H9 (cell line): ENCODE measurements around the gene MACROD1. TPM values are rescaled to one million over a fixed set of nuclear protein-coding genes. Genes with fewer than 3 reads are reported as not detected.

Experiments used
- DNase-seq: peaks from one replicate; pipeline ENCODE4 v3.0.0-alpha.2; 2017
- H2AFZ ChIP-seq: one replicate; pipeline ENCODE4 v1.6.1; 2013; ENCODE audit warnings: mild to moderate bottlenecking, low read length, control low read depth, moderate library complexity
- H2AK5ac ChIP-seq: 2 replicates; pipeline ENCODE4 v1.6.1; 2013; ENCODE audit warnings: low read length, control low read depth, mixed read lengths; ENCODE audit not compliant: insufficient read length
- H2BK120ac ChIP-seq: one replicate; pipeline ENCODE4 v1.6.1; 2013; ENCODE audit warnings: low read depth, mild to moderate bottlenecking, low read length, control low read depth, inconsistent platforms; ENCODE audit not compliant: poor library complexity, severe bottlenecking
- H2BK12ac ChIP-seq: 2 replicates; pipeline ENCODE4 v1.6.1; 2013; ENCODE audit warnings: low read length, control low read depth, mixed read lengths, low read depth; ENCODE audit not compliant: insufficient read length
- H2BK15ac ChIP-seq: 2 replicates; pipeline ENCODE4 v1.6.1; 2013; ENCODE audit warnings: low read depth, low read length, control low read depth
- H2BK20ac ChIP-seq: one replicate; pipeline ENCODE4 v1.6.1; 2013; ENCODE audit warnings: low read depth, mild to moderate bottlenecking, low read length, control low read depth, inconsistent platforms; ENCODE audit not compliant: poor library complexity, severe bottlenecking
- H2BK5ac ChIP-seq: 2 replicates; pipeline ENCODE4 v1.6.1; 2013; ENCODE audit warnings: low read length, control low read depth, mixed read lengths; ENCODE audit not compliant: insufficient read length
- H3K14ac ChIP-seq: 2 replicates; pipeline ENCODE4 v1.6.1; 2013; ENCODE audit warnings: low read length, control low read depth; ENCODE audit not compliant: insufficient read depth
- H3K18ac ChIP-seq: 2 replicates; pipeline ENCODE4 v1.6.1; 2013; ENCODE audit warnings: low read depth, mild to moderate bottlenecking, mixed read lengths, low read length, control low read depth; ENCODE audit not compliant: insufficient read length
- H3K23ac ChIP-seq: 2 replicates; pipeline ENCODE4 v1.6.1; 2013; ENCODE audit warnings: low read length, control low read depth, mixed read lengths, low read depth; ENCODE audit not compliant: insufficient read length
- H3K23me2 ChIP-seq: 2 replicates; pipeline ENCODE4 v1.6.1; 2013; ENCODE audit warnings: low read depth, mild to moderate bottlenecking, mixed read lengths, low read length, control low read depth; ENCODE audit not compliant: insufficient read length, poor library complexity, severe bottlenecking
- H3K27ac ChIP-seq: 2 replicates; pipeline ENCODE4 v1.5.1; 2013; ENCODE audit warnings: low read length, control low read depth, mixed read lengths, low read depth; ENCODE audit not compliant: insufficient read length
- H3K27me3 ChIP-seq: 2 replicates; pipeline ENCODE4 v1.6.1; 2013; ENCODE audit warnings: low read length, control low read depth, inconsistent platforms; ENCODE audit not compliant: insufficient read depth
- H3K4ac ChIP-seq: 2 replicates; pipeline ENCODE4 v1.6.1; 2013; ENCODE audit warnings: low read depth, mild to moderate bottlenecking, control low read depth, inconsistent platforms, low read length, moderate library complexity
- H3K4me1 ChIP-seq: 2 replicates; pipeline ENCODE4 v1.6.1; 2013; ENCODE audit warnings: low read length, control low read depth, inconsistent platforms; ENCODE audit not compliant: insufficient read depth
- H3K4me2 ChIP-seq: 2 replicates; pipeline ENCODE4 v1.6.1; 2013; ENCODE audit warnings: low read length, control low read depth, mixed read lengths; ENCODE audit not compliant: insufficient read length, insufficient read depth
- H3K56ac ChIP-seq: 2 replicates; pipeline ENCODE4 v1.6.1; 2013; ENCODE audit warnings: low read depth, mild to moderate bottlenecking, mixed read lengths, low read length, control low read depth; ENCODE audit not compliant: insufficient read length
- H3K79me1 ChIP-seq: 2 replicates; pipeline ENCODE4 v1.6.1; 2013; ENCODE audit warnings: low read depth, mild to moderate bottlenecking, moderate library complexity, low read length, control low read depth, inconsistent platforms; ENCODE audit not compliant: insufficient read depth, poor library complexity, severe bottlenecking
- H3K79me2 ChIP-seq: 2 replicates; pipeline ENCODE4 v1.6.1; 2013; ENCODE audit warnings: low read length, control low read depth, inconsistent platforms; ENCODE audit not compliant: insufficient read depth
- H3K9ac ChIP-seq: 2 replicates; pipeline ENCODE4 v1.6.1; 2013; ENCODE audit warnings: low read length, control low read depth, mixed read lengths; ENCODE audit not compliant: insufficient read length; ENCODE audit errors: extremely low read depth
- H3K9me3 ChIP-seq: one replicate; pipeline ENCODE4 v1.6.1; 2013; ENCODE audit warnings: low read depth, low read length, inconsistent platforms; ENCODE audit not compliant: control insufficient read depth
- H3T11ph ChIP-seq: one replicate; pipeline ENCODE4 v1.6.1; 2013; ENCODE audit warnings: mild to moderate bottlenecking, low read length, control low read depth, inconsistent platforms
- H4K20me1 ChIP-seq: one replicate; pipeline ENCODE4 v1.6.1; 2013; ENCODE audit not compliant: control insufficient read depth, insufficient read length, insufficient read depth
- H4K5ac ChIP-seq: 2 replicates; pipeline ENCODE4 v1.6.1; 2013; ENCODE audit warnings: low read depth, mild to moderate bottlenecking, mixed read lengths, low read length, control low read depth; ENCODE audit not compliant: insufficient read length
- H4K8ac ChIP-seq: replicated peaks from 2 replicates; pipeline ENCODE4 v1.6.1; 2013; ENCODE audit warnings: low read length, control low read depth, mixed read lengths, low read depth; ENCODE audit not compliant: insufficient read length
- H4K91ac ChIP-seq: 2 replicates; pipeline ENCODE4 v1.6.1; 2013; ENCODE audit warnings: low read depth, mild to moderate bottlenecking, moderate library complexity, mixed read lengths, low read length, control low read depth; ENCODE audit not compliant: insufficient read length
- H3K27ac Mint-ChIP-seq, 3 experiments: 2 replicates in 2 of 3; 3 replicates in 1 of 3; pipeline ENCODE4 v1.8.0; 2020 to 2021; ENCODE audit warnings: mixed read lengths in 3 of 3, mild to moderate bottlenecking in 1 of 3, moderate library complexity in 1 of 3
- H3K27me3 Mint-ChIP-seq: 2 replicates; pipeline ENCODE4 v1.8.0; 2021; ENCODE audit warnings: low read depth, mild to moderate bottlenecking, moderate library complexity, mixed read lengths
- H3K36me3 Mint-ChIP-seq, 3 experiments: 2 replicates in 2 of 3; 3 replicates in 1 of 3; pipeline ENCODE4 v1.8.0; 2020 to 2021; ENCODE audit warnings: low read depth in 3 of 3, mixed read lengths in 3 of 3; ENCODE audit not compliant: insufficient read depth in 1 of 3
- H3K4me1 Mint-ChIP-seq, 2 experiments: 2 replicates each; pipeline ENCODE4 v1.8.0; 2020; ENCODE audit warnings: mixed read lengths in 2 of 2
- H3K4me3 Mint-ChIP-seq, 2 experiments: 2 replicates in 1 of 2; 3 replicates in 1 of 2; pipeline ENCODE4 v1.8.0; 2020 to 2021; ENCODE audit warnings: mild to moderate bottlenecking in 2 of 2, mixed read lengths in 2 of 2, moderate library complexity in 1 of 2
- H3K9me3 Mint-ChIP-seq, 2 experiments: 2 replicates in 1 of 2; 3 replicates in 1 of 2; pipeline ENCODE4 v1.8.0; 2020; ENCODE audit warnings: mild to moderate bottlenecking in 2 of 2, mixed read lengths in 2 of 2, moderate library complexity in 1 of 2
- WGBS: extraction: QIAGEN DNeasy Blood & Tissue Kit; methylation state at CpG from one replicate; pipeline ENCODE4 v1.1.7; 2013; ENCODE audit warnings: missing lambda C conversion rate, low lambda C conversion rate, mixed read lengths; ENCODE audit not compliant: insufficient read length; ENCODE audit errors: extremely low coverage; 5-methylcytosine and 5-hydroxymethylcytosine counted together
- total RNA-seq: library from RNA; stranded (reverse); gene quantifications from 2 replicates; pipeline ENCODE4 v1.2.1, GENCODE V29; 2021
- TF ChIP-seq, protein P1 (sequence below): fragments of 200-600 bp; sonication (generic); conservative IDR thresholded peaks from 3 replicates; pipeline ENCODE4 v1.8.0; 2021; ENCODE audit warnings: antibody characterized with exemption, mild to moderate bottlenecking

MACROD1 gene
- total RNA-seq, 1 experiment from 2014 or later: 21.2 TPM

DNA sequence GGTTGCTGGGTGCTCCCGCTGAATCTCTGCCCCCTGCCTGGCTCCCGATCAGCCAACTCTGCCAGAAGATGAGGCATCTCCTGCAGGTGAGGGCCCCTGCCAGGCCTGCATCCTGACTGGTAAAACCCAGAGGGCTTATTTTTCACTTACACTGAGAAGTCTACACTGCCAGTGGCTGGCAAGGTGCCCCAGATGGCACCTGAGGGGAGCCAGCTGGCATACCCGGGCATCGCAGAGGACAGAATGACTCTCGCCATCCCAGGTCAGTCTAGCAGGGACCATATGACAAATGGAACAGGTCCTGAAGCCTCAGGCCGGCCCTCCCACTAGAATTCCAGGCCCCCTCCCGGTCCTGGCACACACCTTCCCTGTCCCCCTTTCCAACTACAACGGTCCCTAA, 30.9 kb downstream of the MACROD1 start:
- Histone ChIP-seq H3K23me2 (no peaks in the 10 kb centered on the region), H4K8ac (no peak overlapping the region), H2AFZ (no peak overlapping the region), H3K4me2 (no peak overlapping the region), H3K79me1 (no peaks in the 10 kb centered on the region), H3K4ac (no peak overlapping the region), H3K14ac (no peak overlapping the region), H2BK120ac (no peak overlapping the region), H3K79me2 (no peaks in the 10 kb centered on the region), H3K9me3 (no peaks in the 10 kb centered on the region), H3K9ac (no peak overlapping the region), H2BK12ac (no peak overlapping the region), H3K27me3 (peaks cover 3% of the 10 kb centered on the region; the same call in 1 of the 2 replicates), H3K18ac (no peak overlapping the region), H2BK5ac (no peak overlapping the region), H4K91ac (no peak overlapping the region), H3K4me1 (no peaks in the 10 kb centered on the region), H3K56ac (no peak overlapping the region), H3T11ph (no peak overlapping the region), H2BK20ac (no peak overlapping the region), H2BK15ac (no peak overlapping the region), H4K20me1 (peaks cover 3% of the 10 kb centered on the region), H3K23ac (no peak overlapping the region), H3K27ac (no peak overlapping the region), H4K5ac (no peak overlapping the region), H2AK5ac (no peak overlapping the region)
- H3K4me3 Mint-ChIP-seq: no peak overlapping the region
- TF ChIP-seq, protein P1, sequence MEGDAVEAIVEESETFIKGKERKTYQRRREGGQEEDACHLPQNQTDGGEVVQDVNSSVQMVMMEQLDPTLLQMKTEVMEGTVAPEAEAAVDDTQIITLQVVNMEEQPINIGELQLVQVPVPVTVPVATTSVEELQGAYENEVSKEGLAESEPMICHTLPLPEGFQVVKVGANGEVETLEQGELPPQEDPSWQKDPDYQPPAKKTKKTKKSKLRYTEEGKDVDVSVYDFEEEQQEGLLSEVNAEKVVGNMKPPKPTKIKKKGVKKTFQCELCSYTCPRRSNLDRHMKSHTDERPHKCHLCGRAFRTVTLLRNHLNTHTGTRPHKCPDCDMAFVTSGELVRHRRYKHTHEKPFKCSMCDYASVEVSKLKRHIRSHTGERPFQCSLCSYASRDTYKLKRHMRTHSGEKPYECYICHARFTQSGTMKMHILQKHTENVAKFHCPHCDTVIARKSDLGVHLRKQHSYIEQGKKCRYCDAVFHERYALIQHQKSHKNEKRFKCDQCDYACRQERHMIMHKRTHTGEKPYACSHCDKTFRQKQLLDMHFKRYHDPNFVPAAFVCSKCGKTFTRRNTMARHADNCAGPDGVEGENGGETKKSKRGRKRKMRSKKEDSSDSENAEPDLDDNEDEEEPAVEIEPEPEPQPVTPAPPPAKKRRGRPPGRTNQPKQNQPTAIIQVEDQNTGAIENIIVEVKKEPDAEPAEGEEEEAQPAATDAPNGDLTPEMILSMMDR: no peak
- no peak for DNase-seq
- H3K4me1 Mint-ChIP-seq: peaks cover 18 to 51% of the 10 kb centered on the region in 2 experiments
- H3K9me3 Mint-ChIP-seq: no peaks in the 10 kb centered on the region
- peaks cover 0 to 1% (median 0%) of the 10 kb centered on the region in 3 experiments; a peak in 1 of 7 replicates for H3K36me3 Mint-ChIP-seq
- peaks cover 44% of the 10 kb centered on the region for H3K27me3 Mint-ChIP-seq
- WGBS: no CpG with 5 or more reads among the region's 8 CpGs
- no peak overlapping the region for H3K27ac Mint-ChIP-seq
